ENCODE data around the gene RIMKLA.

DNA sequence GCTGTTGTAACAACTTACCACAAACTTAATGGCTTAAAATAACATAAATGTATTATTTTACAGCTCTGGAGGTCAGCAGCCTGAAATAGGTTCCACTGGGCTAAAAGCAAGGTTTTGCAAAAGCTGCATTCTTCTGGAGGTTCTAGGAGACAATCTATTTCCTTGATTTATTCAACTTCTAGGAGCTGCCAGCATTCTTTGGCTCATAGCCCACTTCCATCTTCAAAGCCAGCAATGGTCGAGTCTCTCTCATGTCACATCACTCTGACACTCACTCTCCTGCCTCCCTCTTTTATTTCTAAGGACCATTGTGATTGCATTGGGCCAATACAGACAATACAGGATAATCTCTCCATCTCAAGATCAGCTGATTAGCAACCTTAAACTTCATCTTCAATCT is 30.5 kb upstream of the RIMKLA start:
- no peak for TF ChIP-seq POLR2A (IDR thresholded peaks at IDR 0.05)
- TF ChIP-seq CTCF (IDR thresholded peaks at IDR 0.05): no peak
- TF ChIP-seq POLR2AphosphoS5 (IDR thresholded peaks at IDR 0.05; ENCODE audit: insufficient read depth in 1 of 2, low read depth in 1 of 2): no peak

Measured in vagina (tissue), 2 donors.